Measurements from ENCODE around the gene USP9Y.
A peak's percentile ranks its signal among the peaks of the same experiment; 100 is the strongest.
"Not testable (repeated sequence)": the region's sequence is repeated elsewhere in the genome, so short reads cannot be mapped to it uniquely, and the experiment has no call there.

The USP9Y gene
- total RNA-seq, result 0 to 235 (median 226) reads per million in 3 donors

GRCh38 chrY:12701181-12701695 is at the start of gene USP9Y:
TSS of gene USP9Y (plus strand) at chrY:12701231. CDS start at chrY:12709448, 8,217 bp downstream.
- Histone ChIP-seq H3K9me3 (ENCODE audit: control insufficient read depth, low read length) (no peaks in the 10 kb centered on the region), H3K27ac (ENCODE audit: insufficient read depth, low read length, poor library complexity, severe bottlenecking) (no peak within 1 kb of the TSS), H3K36me3 (ENCODE audit: control insufficient read depth, insufficient read depth, low read length) (no peaks in the 10 kb centered on the region), H3K27me3 (replicated peaks; ENCODE audit: control insufficient read depth, insufficient read depth, low read length, poor library complexity, severe bottlenecking) (no peaks in the 10 kb centered on the region), H3K4me3 (ENCODE audit: insufficient read depth, low read depth, low read length, poor library complexity, severe bottlenecking) (no peak within 1 kb of the TSS), H3K4me1 (ENCODE audit: control insufficient read depth, insufficient read depth, low read length, poor library complexity, severe bottlenecking) (no peaks in the 10 kb centered on the region)
- DNase-seq, result no peak

- no peaks in the 10 kb centered on the region for H3K36me3 ChIP-seq (ENCODE audit: control insufficient read depth, insufficient read depth, low read length)
- no peak overlapping the region for H3K27ac ChIP-seq (ENCODE audit: insufficient read depth, low read length, poor library complexity, severe bottlenecking)
- no peaks in the 10 kb centered on the region for H3K9me3 ChIP-seq (ENCODE audit: control insufficient read depth, low read length)
- DNase-seq, result no peak
- no peaks in the 10 kb centered on the region for H3K4me1 ChIP-seq (ENCODE audit: control insufficient read depth, insufficient read depth, low read length, poor library complexity, severe bottlenecking)
- H3K27me3 ChIP-seq (replicated peaks; ENCODE audit: control insufficient read depth, insufficient read depth, low read length, poor library complexity, severe bottlenecking), result no peaks in the 10 kb centered on the region
- no peak overlapping the region for H3K4me3 ChIP-seq (ENCODE audit: insufficient read depth, low read depth, low read length, poor library complexity, severe bottlenecking)
Measured at GRCh38 chrY:12651621-12652036, 49.4 kb upstream of the USP9Y start.

- H3K27me3 ChIP-seq (replicated peaks; ENCODE audit: control insufficient read depth, insufficient read depth, low read length, poor library complexity, severe bottlenecking), result no peaks in the 10 kb centered on the region
- peak overlapping the region; percentile 79 for H3K27ac ChIP-seq (ENCODE audit: insufficient read depth, low read length, poor library complexity, severe bottlenecking)
- no peaks in the 10 kb centered on the region for H3K4me1 ChIP-seq (ENCODE audit: control insufficient read depth, insufficient read depth, low read length, poor library complexity, severe bottlenecking)
- H3K4me3 ChIP-seq (ENCODE audit: insufficient read depth, low read depth, low read length, poor library complexity, severe bottlenecking), result peak overlapping the region; percentile 53
- H3K9me3 ChIP-seq (ENCODE audit: control insufficient read depth, low read length), result no peaks in the 10 kb centered on the region
- DNase-seq, result peak in 2 of 3 donors; percentile 72 to 75
- no peaks in the 10 kb centered on the region for H3K36me3 ChIP-seq (ENCODE audit: control insufficient read depth, insufficient read depth, low read length)
Measured at GRCh38 chrY:12661745-12662681, 39.0 kb upstream of the USP9Y start.

- Histone ChIP-seq H3K36me3 (ENCODE audit: control insufficient read depth, insufficient read depth, low read length) (no peaks in the 10 kb centered on the region), H3K4me3 (ENCODE audit: insufficient read depth, low read depth, low read length, poor library complexity, severe bottlenecking) (peak overlapping the region; percentile 53), H3K27ac (ENCODE audit: insufficient read depth, low read length, poor library complexity, severe bottlenecking) (peak overlapping the region; percentile 79), H3K9me3 (ENCODE audit: control insufficient read depth, low read length) (no peaks in the 10 kb centered on the region), H3K4me1 (ENCODE audit: control insufficient read depth, insufficient read depth, low read length, poor library complexity, severe bottlenecking) (no peaks in the 10 kb centered on the region), H3K27me3 (replicated peaks; ENCODE audit: control insufficient read depth, insufficient read depth, low read length, poor library complexity, severe bottlenecking) (no peaks in the 10 kb centered on the region)
- DNase-seq, result peak in 2 of 3 donors; percentile 15 to 31
Measured at GRCh38 chrY:12662745-12663591, 38.1 kb upstream of the USP9Y start.

- H3K36me3 ChIP-seq (ENCODE audit: control insufficient read depth, insufficient read depth, low read length); H3K9me3 ChIP-seq (ENCODE audit: control insufficient read depth, low read length); DNase-seq; H3K27me3 ChIP-seq (replicated peaks; ENCODE audit: control insufficient read depth, insufficient read depth, low read length, poor library complexity, severe bottlenecking); H3K4me1 ChIP-seq (ENCODE audit: control insufficient read depth, insufficient read depth, low read length, poor library complexity, severe bottlenecking): not testable (repeated sequence)
- H3K27ac ChIP-seq (ENCODE audit: insufficient read depth, low read length, poor library complexity, severe bottlenecking), result peak overlapping the region; percentile 79
- H3K4me3 ChIP-seq (ENCODE audit: insufficient read depth, low read depth, low read length, poor library complexity, severe bottlenecking), result peak overlapping the region; percentile 4
Measured at GRCh38 chrY:12663845-12664244, 37.2 kb upstream of the USP9Y start.

- H3K36me3 ChIP-seq (ENCODE audit: control insufficient read depth, insufficient read depth, low read length), result no peaks in the 10 kb centered on the region
- H3K27me3 ChIP-seq (replicated peaks; ENCODE audit: control insufficient read depth, insufficient read depth, low read length, poor library complexity, severe bottlenecking), result no peaks in the 10 kb centered on the region
- DNase-seq, result no peak
- H3K4me1 ChIP-seq (ENCODE audit: control insufficient read depth, insufficient read depth, low read length, poor library complexity, severe bottlenecking), result no peaks in the 10 kb centered on the region
- no peaks in the 10 kb centered on the region for H3K9me3 ChIP-seq (ENCODE audit: control insufficient read depth, low read length)
- no peak overlapping the region for H3K27ac ChIP-seq (ENCODE audit: insufficient read depth, low read length, poor library complexity, severe bottlenecking)
- H3K4me3 ChIP-seq (ENCODE audit: insufficient read depth, low read depth, low read length, poor library complexity, severe bottlenecking), result no peak overlapping the region
Measured at GRCh38 chrY:12678111-12678510, 22.9 kb upstream of the USP9Y start.

- H3K27me3 ChIP-seq (replicated peaks; ENCODE audit: control insufficient read depth, insufficient read depth, low read length, poor library complexity, severe bottlenecking), result no peaks in the 10 kb centered on the region
Measured at GRCh38 chrY:12681535-12681934, 19.5 kb upstream of the USP9Y start.

GRCh38 chrY:12688337-12688736 is 12.7 kb upstream of the USP9Y start:
- H3K36me3 ChIP-seq (ENCODE audit: control insufficient read depth, insufficient read depth, low read length), result no peaks in the 10 kb centered on the region
- H3K27ac ChIP-seq (ENCODE audit: insufficient read depth, low read length, poor library complexity, severe bottlenecking), result no peak overlapping the region
- H3K27me3 ChIP-seq (replicated peaks; ENCODE audit: control insufficient read depth, insufficient read depth, low read length, poor library complexity, severe bottlenecking), result no peaks in the 10 kb centered on the region
- H3K4me1 ChIP-seq (ENCODE audit: control insufficient read depth, insufficient read depth, low read length, poor library complexity, severe bottlenecking), result no peaks in the 10 kb centered on the region
- no peaks in the 10 kb centered on the region for H3K9me3 ChIP-seq (ENCODE audit: control insufficient read depth, low read length)
- DNase-seq, result no peak
- H3K4me3 ChIP-seq (ENCODE audit: insufficient read depth, low read depth, low read length, poor library complexity, severe bottlenecking), result no peak overlapping the region

More at GRCh38 chrY:12681535-12681934, 19.5 kb upstream of the USP9Y start:
- Histone ChIP-seq H3K36me3 (ENCODE audit: control insufficient read depth, insufficient read depth, low read length) (no peaks in the 10 kb centered on the region), H3K9me3 (ENCODE audit: control insufficient read depth, low read length) (no peaks in the 10 kb centered on the region), H3K4me1 (ENCODE audit: control insufficient read depth, insufficient read depth, low read length, poor library complexity, severe bottlenecking) (no peaks in the 10 kb centered on the region), H3K4me3 (ENCODE audit: insufficient read depth, low read depth, low read length, poor library complexity, severe bottlenecking) (no peak overlapping the region), H3K27ac (ENCODE audit: insufficient read depth, low read length, poor library complexity, severe bottlenecking) (no peak overlapping the region)
- DNase-seq, result no peak

- Histone ChIP-seq H3K27me3 (replicated peaks; ENCODE audit: control insufficient read depth, insufficient read depth, low read length, poor library complexity, severe bottlenecking) (no peaks in the 10 kb centered on the region), H3K9me3 (ENCODE audit: control insufficient read depth, low read length) (no peaks in the 10 kb centered on the region), H3K4me3 (ENCODE audit: insufficient read depth, low read depth, low read length, poor library complexity, severe bottlenecking) (no peak overlapping the region), H3K36me3 (ENCODE audit: control insufficient read depth, insufficient read depth, low read length) (no peaks in the 10 kb centered on the region), H3K27ac (ENCODE audit: insufficient read depth, low read length, poor library complexity, severe bottlenecking) (no peak overlapping the region), H3K4me1 (ENCODE audit: control insufficient read depth, insufficient read depth, low read length, poor library complexity, severe bottlenecking) (no peaks in the 10 kb centered on the region)
- no peak for DNase-seq
Measured at GRCh38 chrY:12700087-12700486, 944 bp upstream of the USP9Y start.

Data from effector memory CD4-positive, alpha-beta T cell (primary cell).